Central memory CD8-positive, alpha-beta T cell (primary cell): ENCODE measurements around the gene TPGS2.
"Not testable (repeated sequence)": the region's sequence is repeated elsewhere in the genome, so short reads cannot be mapped to it uniquely, and the experiment has no call there.

Experiments used
- ATAC-seq: fragments of 150-1000 bp; cut with Tn5 transposase; replicated peaks from 2 replicates; pipeline ENCODE4 v1.10.0; 2022; ENCODE audit warnings: mild to moderate bottlenecking, moderate FRiP score, moderate number of reproducible peaks; ENCODE audit not compliant: poor library complexity, severe bottlenecking; ENCODE audit errors: extremely low read depth
- DNase-seq, 2 donors: peaks; one replicate each; pipeline ENCODE4 v3.0.0; 2021; ENCODE audit warnings: low spot score in 2 of 2
- H3K27ac Mint-ChIP-seq: one replicate; pipeline ENCODE4 v1.8.0; 2022; ENCODE audit warnings: low read depth, mild to moderate bottlenecking, moderate library complexity, mixed read lengths
- H3K27me3 Mint-ChIP-seq: one replicate; pipeline ENCODE4 v1.8.0; 2022; ENCODE audit warnings: mixed read lengths
- H3K36me3 Mint-ChIP-seq: one replicate; pipeline ENCODE4 v1.8.0; 2022; ENCODE audit warnings: mild to moderate bottlenecking, moderate library complexity, mixed read lengths; ENCODE audit not compliant: insufficient read depth
- H3K4me1 Mint-ChIP-seq: one replicate; pipeline ENCODE4 v1.8.0; 2022; ENCODE audit warnings: mixed read lengths
- H3K4me3 Mint-ChIP-seq: one replicate; pipeline ENCODE4 v1.8.0; 2022; ENCODE audit warnings: mild to moderate bottlenecking, moderate library complexity, mixed read lengths
- H3K9me3 Mint-ChIP-seq: one replicate; pipeline ENCODE4 v1.8.0; 2022; ENCODE audit warnings: mixed read lengths

The TPGS2 gene

DNA sequence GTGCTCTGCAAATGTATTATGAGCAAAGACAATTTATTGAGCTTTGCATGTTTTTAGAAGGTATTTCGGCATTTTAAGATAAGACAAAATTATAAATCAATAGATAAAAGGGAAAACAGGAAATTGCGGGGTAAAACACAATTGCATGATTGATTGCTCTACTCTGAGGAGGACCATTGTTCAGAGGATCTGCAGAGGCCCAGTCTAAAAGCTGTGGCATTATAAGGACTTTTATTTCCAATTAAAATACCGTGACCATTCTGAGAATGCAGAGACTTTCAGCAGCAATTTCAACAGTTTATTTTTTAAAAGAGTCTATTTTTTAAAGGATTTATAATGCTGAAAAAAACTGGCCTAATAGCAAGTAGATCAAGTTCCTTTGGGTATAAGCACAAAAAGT lies 62.0 kb downstream of the TPGS2 start:
- ATAC-seq (no peak), DNase-seq (no peak)
- H3K4me3 Mint-ChIP-seq = no peak overlapping the region
- no peaks in the 10 kb centered on the region for H3K9me3 Mint-ChIP-seq
- H3K27ac Mint-ChIP-seq = no peak overlapping the region
- H3K4me1 Mint-ChIP-seq = peaks cover 12% of the 10 kb centered on the region
- H3K36me3 Mint-ChIP-seq = no peaks in the 10 kb centered on the region
- H3K27me3 Mint-ChIP-seq = peaks cover 10% of the 10 kb centered on the region

GRCh38 chr18:36762965-36763364 lies 65.8 kb downstream of the TPGS2 start:
- not testable (repeated sequence) for H3K4me3 Mint-ChIP-seq, H3K27ac Mint-ChIP-seq, H3K36me3 Mint-ChIP-seq, H3K9me3 Mint-ChIP-seq, DNase-seq, ATAC-seq, H3K4me1 Mint-ChIP-seq
- H3K27me3 Mint-ChIP-seq = peaks cover 13% of the 10 kb centered on the region

GRCh38 chr18:36762074-36762473 lies 66.7 kb downstream of the TPGS2 start:
- Mint-ChIP-seq H3K4me1 (no peaks in the 10 kb centered on the region), H3K4me3 (no peak overlapping the region), H3K36me3 (no peaks in the 10 kb centered on the region), H3K9me3 (no peaks in the 10 kb centered on the region), H3K27me3 (peaks cover 13% of the 10 kb centered on the region), H3K27ac (no peak overlapping the region)
- no peak for ATAC-seq
- no peak for DNase-seq

DNA sequence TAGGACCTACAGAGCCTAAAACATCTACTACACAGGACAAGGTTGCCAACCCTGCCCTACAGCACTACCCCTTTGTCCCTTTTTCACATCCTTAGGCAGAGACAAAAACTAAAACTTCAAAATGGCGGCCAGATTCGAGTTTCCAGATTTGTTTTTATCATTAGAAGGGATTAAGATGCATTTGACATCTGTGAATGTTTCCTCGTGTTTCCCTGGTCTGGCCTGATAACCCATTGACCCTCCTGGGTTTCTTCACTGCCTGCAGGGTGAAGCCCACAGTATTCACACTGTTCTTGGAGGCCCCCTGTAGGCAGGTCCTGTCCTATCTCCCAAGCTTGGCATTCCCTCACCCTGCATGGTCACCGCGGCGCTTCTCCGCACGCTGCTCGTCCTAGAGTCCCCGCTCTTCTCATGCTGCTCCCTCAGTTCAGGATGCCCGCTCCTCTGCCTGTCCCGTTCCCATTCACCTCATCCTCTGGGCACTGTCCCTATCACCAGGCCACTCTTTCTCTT lies 67.6 kb downstream of the TPGS2 start:
- H3K27ac Mint-ChIP-seq = no peak overlapping the region
- no peaks in the 10 kb centered on the region for H3K4me1 Mint-ChIP-seq
- H3K9me3 Mint-ChIP-seq = no peaks in the 10 kb centered on the region
- ATAC-seq (no peak), DNase-seq (no peak)
- H3K27me3 Mint-ChIP-seq = peaks cover 18% of the 10 kb centered on the region
- H3K4me3 Mint-ChIP-seq = no peak overlapping the region
- H3K36me3 Mint-ChIP-seq = no peaks in the 10 kb centered on the region

DNA sequence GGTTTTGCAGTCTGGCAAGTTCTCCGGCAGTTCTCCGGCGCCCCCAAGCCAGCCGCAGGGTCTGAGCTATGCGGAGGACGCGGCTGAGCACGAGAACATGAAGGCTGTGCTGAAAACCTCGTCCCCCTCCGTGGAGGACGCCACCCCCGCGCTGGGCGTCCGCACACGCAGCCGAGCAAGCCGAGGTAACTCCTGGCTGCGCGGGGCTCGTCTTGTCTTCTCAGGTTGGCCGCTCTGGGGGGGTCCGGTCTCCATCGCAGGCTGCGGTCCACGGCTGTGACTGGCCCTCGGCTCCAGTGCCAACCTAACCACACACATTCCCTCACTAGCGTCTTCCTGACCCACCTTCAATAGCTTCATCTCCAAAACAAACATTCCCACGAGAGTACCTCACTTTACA lies 68.2 kb downstream of the TPGS2 start:
- no peaks in the 10 kb centered on the region for H3K36me3 Mint-ChIP-seq
- no peak overlapping the region for H3K27ac Mint-ChIP-seq
- ATAC-seq = no peak

GRCh38 chr18:36759167-36759776 lies 69.5 kb downstream of the TPGS2 start:
- no peaks in the 10 kb centered on the region for H3K36me3 Mint-ChIP-seq
- H3K27me3 Mint-ChIP-seq = peaks cover 24% of the 10 kb centered on the region
- ATAC-seq (no peak), DNase-seq (no peak)
- no peaks in the 10 kb centered on the region for H3K9me3 Mint-ChIP-seq
- no peak overlapping the region for H3K27ac Mint-ChIP-seq
- H3K4me3 Mint-ChIP-seq = no peak overlapping the region
- no peaks in the 10 kb centered on the region for H3K4me1 Mint-ChIP-seq

More for the DNA sequence above, 68.2 kb downstream of the TPGS2 start:
- Mint-ChIP-seq H3K9me3 (no peaks in the 10 kb centered on the region), H3K4me3 (no peak overlapping the region), H3K27me3 (peaks cover 24% of the 10 kb centered on the region), H3K4me1 (no peaks in the 10 kb centered on the region)
- no peak for DNase-seq

DNA sequence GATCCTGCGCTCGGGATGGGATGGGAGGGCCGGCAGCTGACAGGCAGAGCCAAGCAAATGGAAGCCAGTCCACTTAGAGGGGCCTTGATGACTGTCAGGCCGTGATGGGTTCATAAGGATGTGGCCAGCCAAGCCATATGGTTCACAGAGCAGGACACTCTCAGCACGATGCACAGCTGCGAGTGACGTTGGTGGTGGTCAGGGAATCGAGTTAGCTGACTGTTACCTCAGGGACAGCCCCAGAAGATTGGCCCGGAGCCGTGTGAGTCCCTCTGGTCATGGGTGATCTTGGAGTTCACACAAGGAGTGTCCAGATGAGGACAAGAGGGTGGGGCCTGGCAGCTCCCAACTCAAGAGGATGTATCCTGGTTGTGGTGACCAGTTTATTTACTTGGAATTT lies 70.2 kb downstream of the TPGS2 start:
- Mint-ChIP-seq H3K4me3 (no peak overlapping the region), H3K36me3 (no peaks in the 10 kb centered on the region), H3K9me3 (no peaks in the 10 kb centered on the region), H3K27me3 (peaks cover 28% of the 10 kb centered on the region), H3K4me1 (no peaks in the 10 kb centered on the region), H3K27ac (no peak overlapping the region)
- no peak for ATAC-seq
- DNase-seq = no peak

GRCh38 chr18:36757991-36758390 lies 70.8 kb downstream of the TPGS2 start:
- Mint-ChIP-seq H3K27me3 (peaks cover 35% of the 10 kb centered on the region), H3K36me3 (no peaks in the 10 kb centered on the region), H3K27ac (no peak overlapping the region), H3K9me3 (no peaks in the 10 kb centered on the region), H3K4me3 (no peak overlapping the region), H3K4me1 (no peaks in the 10 kb centered on the region)
- DNase-seq (no peak), ATAC-seq (no peak)

- Mint-ChIP-seq H3K4me1 (no peaks in the 10 kb centered on the region), H3K27me3 (peaks cover 44% of the 10 kb centered on the region), H3K27ac (no peak overlapping the region), H3K36me3 (no peaks in the 10 kb centered on the region), H3K9me3 (no peaks in the 10 kb centered on the region), H3K4me3 (no peak overlapping the region)
- DNase-seq (no peak), ATAC-seq (no peak)
These were observed 71.7 kb downstream of the TPGS2 start for GRCh38 chr18:36757081-36757480.

DNA sequence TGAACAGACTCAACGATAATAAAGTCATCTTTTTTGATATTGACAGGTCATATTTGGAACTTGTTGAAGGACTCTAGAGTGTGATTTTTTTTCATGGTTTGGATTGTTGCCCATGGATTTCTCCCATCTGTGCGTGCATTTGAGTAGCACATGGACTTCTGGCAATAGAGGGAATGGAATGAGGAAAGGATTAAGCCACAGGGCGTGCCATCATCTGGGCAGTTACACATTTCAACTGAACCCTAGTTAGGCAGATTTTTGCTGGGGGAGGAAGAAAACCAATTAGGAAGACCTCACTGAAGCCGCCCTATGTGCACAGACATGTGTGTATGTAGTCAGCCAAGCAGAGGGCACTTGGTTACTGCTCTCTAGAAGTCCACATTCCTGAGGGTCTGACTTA lies 72.6 kb downstream of the TPGS2 start:
- peaks cover 44% of the 10 kb centered on the region for H3K27me3 Mint-ChIP-seq
- H3K36me3 Mint-ChIP-seq = no peaks in the 10 kb centered on the region
- no peak for ATAC-seq
- no peak for DNase-seq
- H3K4me1 Mint-ChIP-seq = no peaks in the 10 kb centered on the region
- no peak overlapping the region for H3K4me3 Mint-ChIP-seq
- H3K27ac Mint-ChIP-seq = no peak overlapping the region
- no peaks in the 10 kb centered on the region for H3K9me3 Mint-ChIP-seq

DNA sequence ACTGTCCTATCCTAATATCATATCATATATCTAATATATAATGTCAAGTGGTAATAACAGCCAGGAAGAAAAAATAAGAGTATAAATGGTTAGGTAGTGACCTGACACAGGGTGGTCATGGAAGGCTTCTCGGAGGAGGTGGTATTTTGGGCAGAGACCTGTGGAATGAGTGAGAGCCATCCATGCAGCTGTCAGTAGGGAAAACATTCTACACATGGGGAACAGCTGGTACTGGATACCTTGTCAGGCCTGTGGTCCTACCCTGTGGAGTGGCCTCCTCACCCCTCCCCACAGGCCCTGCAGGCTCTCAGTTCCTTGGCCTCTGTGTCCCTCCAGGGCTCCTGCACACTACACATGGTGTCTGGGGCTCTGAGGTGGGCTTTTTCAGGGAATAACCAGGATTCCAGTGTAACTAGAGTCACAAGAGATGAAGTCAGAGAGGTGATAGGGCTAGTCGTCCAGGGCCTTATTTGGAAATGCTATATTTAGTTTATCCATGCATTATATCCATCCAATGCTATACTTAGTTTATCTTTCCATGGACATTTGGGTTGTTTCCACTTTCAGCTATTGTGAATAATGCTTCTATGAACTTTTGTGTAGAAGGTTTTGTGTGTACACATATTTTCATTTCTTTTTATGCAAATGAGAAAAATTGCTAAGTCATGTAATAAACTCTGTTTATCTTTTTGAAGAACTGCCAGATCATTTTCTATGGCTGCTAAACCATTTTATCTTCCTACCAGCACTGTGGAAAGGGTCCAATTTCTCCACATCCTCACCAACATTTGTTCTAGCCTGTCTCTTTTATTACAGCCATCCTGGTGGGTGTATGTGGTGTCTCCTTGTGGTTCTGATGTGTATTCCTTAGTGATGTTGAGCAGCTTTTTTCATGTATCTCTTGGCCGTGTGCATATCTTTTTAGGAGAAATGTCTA lies 75.6 kb downstream of the TPGS2 start:
- H3K27ac Mint-ChIP-seq = no peak overlapping the region

GRCh38 chr18:36745219-36745975 lies 83.4 kb downstream of the TPGS2 start:
- Mint-ChIP-seq H3K27me3 (peaks cover 32% of the 10 kb centered on the region), H3K4me1 (no peaks in the 10 kb centered on the region), H3K27ac (no peak overlapping the region), H3K36me3 (no peaks in the 10 kb centered on the region), H3K4me3 (no peak overlapping the region), H3K9me3 (no peaks in the 10 kb centered on the region)
- DNase-seq = no peak
- ATAC-seq = no peak

More for the DNA sequence above, 75.6 kb downstream of the TPGS2 start:
- DNase-seq (no peak), ATAC-seq (no peak)
- Mint-ChIP-seq H3K4me3 (no peak overlapping the region), H3K27me3 (peaks cover 46% of the 10 kb centered on the region), H3K9me3 (no peaks in the 10 kb centered on the region), H3K4me1 (no peaks in the 10 kb centered on the region), H3K36me3 (no peaks in the 10 kb centered on the region)
